Neural progenitor cell (in vitro differentiated cells): ENCODE data around the gene FBXO34.

ENCODE experiments used
- CTCF ChIP-seq: fragments of 200-600 bp; sonication (generic); IDR thresholded peaks from 2 replicates; pipeline ENCODE4 v1.5.1; 2017; ENCODE audit warnings: antibody characterized with exemption, mild to moderate bottlenecking
- EZH2 ChIP-seq: fragments of 200-600 bp; sonication (generic); IDR thresholded peaks from 2 replicates; pipeline ENCODE4 v1.6.1; 2017; ENCODE audit warnings: antibody characterized with exemption, mild to moderate bottlenecking, moderate library complexity

- TF ChIP-seq CTCF, result no peak
- TF ChIP-seq EZH2, result no peak
Observed at GRCh38 chr14:55349565-55349964, 78.3 kb downstream of the FBXO34 start.
